ENCODE results near the gene MRPL33. TPM values are rescaled to one million over a fixed set of nuclear protein-coding genes. Genes with fewer than 3 reads are reported as not detected.

MRPL33 gene
- total RNA-seq, 4 donors from 2014 or later: 216 to 448 (median 360) TPM

DNA sequence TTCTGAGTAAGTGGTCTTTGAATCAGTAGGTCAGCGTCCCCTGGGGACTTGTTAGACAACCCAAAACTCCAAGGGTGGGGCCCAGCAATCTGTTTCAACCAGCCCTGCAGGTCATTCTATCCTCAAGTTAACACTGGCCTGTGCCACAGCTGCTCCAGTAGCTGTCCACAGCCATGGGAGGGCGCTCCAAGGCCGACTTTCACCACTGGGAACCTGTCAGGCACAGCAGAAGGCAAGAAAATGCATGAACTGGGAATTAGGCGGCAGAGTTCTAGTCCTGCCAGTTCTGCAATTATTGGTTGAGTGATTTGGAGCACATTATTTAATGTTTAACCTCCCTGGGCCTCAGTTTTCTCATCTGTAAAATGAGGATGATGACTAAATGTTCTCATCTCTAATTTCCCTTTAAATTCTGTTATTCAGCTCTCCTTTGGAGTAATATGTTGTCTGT is 17.4 kb upstream of the MRPL33 start:
- 33% methylated on average over 1 of the region's 4 CpGs; no CpG with 5 or more reads in 1 of the 2 donors for WGBS, 2 donors (ENCODE audit: low coverage in 1 of 2)
- H3K9me3 ChIP-seq: peaks cover 0 to under 1% (median 0%) of the 10 kb centered on the region in 3 donors
- H3K27me3 ChIP-seq: no peaks in the 10 kb centered on the region
- H3K4me1 ChIP-seq: peaks cover 0 to 6% (median 0%) of the 10 kb centered on the region in 3 donors
- no peak overlapping the region for H3K27ac ChIP-seq
- H3K36me3 ChIP-seq: no peaks in the 10 kb centered on the region
- ATAC-seq: peak; percentile 82
- H3K4me3 ChIP-seq: no peak overlapping the region
- TF ChIP-seq POLR2A (IDR thresholded peaks at IDR 0.05) (no peak), CTCF (IDR thresholded peaks at IDR 0.05) (peak; percentile 44 to 87 (median 72))

DNA sequence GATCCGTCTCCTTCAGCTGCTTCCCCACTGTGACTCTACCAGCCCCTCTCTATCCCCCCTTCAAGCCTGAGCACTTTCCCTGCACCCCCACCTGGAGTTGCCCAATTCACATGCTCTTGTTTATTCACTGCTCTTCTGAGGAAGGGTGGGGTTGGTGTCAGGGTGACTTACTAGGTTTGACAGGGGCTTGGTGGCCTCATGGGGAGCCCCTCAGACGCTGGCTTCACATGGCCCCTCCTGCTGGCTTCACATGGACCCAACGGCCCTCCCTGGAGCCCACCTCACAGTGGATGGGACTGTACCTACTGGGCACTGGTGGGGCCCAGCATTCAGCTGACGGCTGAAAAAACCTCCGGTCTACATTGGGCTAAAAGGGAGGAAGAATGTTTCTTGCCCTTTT is 16.7 kb upstream of the MRPL33 start:
- ATAC-seq: no peak
- no peaks in the 10 kb centered on the region for H3K27me3 ChIP-seq
- no peaks in the 10 kb centered on the region for H3K9me3 ChIP-seq
- H3K27ac ChIP-seq: no peak overlapping the region
- no peak overlapping the region for H3K4me3 ChIP-seq
- no peak for TF ChIP-seq POLR2A (IDR thresholded peaks at IDR 0.05)
- no peak for TF ChIP-seq POLR2AphosphoS5 (IDR thresholded peaks at IDR 0.05)
- no peak for TF ChIP-seq CTCF (IDR thresholded peaks at IDR 0.05)
- TF ChIP-seq EP300 (IDR thresholded peaks at IDR 0.05): no peak
- 89 to 100% methylated on average over 1 to 4 of the region's 5 CpGs for WGBS, 2 donors (ENCODE audit: low coverage in 1 of 2)
- no peaks in the 10 kb centered on the region for H3K36me3 ChIP-seq
- peaks cover 0 to 6% (median 0%) of the 10 kb centered on the region in 3 donors for H3K4me1 ChIP-seq

GRCh38 chr2:27756091-27756490 is 15.4 kb upstream of the MRPL33 start:
- Histone ChIP-seq H3K9me3 (no peaks in the 10 kb centered on the region), H3K27ac (no peak overlapping the region), H3K4me1 (peaks cover 0 to 6% (median 0%) of the 10 kb centered on the region in 3 donors), H3K27me3 (no peaks in the 10 kb centered on the region), H3K4me3 (no peak overlapping the region), H3K36me3 (no peaks in the 10 kb centered on the region)
- WGBS, 2 donors (ENCODE audit: low coverage in 1 of 2): 40% methylated on average over 1 of the region's 3 CpGs; no CpG with 5 or more reads in 1 of the 2 donors
- ATAC-seq: no peak
- TF ChIP-seq EP300 (IDR thresholded peaks at IDR 0.05) (no peak), POLR2AphosphoS5 (IDR thresholded peaks at IDR 0.05) (no peak), CTCF (IDR thresholded peaks at IDR 0.05) (no peak), POLR2A (IDR thresholded peaks at IDR 0.05) (no peak)

- peak; percentile 73 for ATAC-seq
- no peaks in the 10 kb centered on the region for H3K9me3 ChIP-seq
- no peak overlapping the region for H3K27ac ChIP-seq
- WGBS, 2 donors (ENCODE audit: low coverage in 1 of 2): 60 to 67% methylated on average over 1 to 3 of the region's 8 CpGs
- H3K36me3 ChIP-seq: no peaks in the 10 kb centered on the region
- peaks cover 0 to 6% (median 0%) of the 10 kb centered on the region in 3 donors for H3K4me1 ChIP-seq
- H3K27me3 ChIP-seq: no peaks in the 10 kb centered on the region
- TF ChIP-seq POLR2AphosphoS5 (IDR thresholded peaks at IDR 0.05) (no peak), CTCF (IDR thresholded peaks at IDR 0.05) (no peak), POLR2A (IDR thresholded peaks at IDR 0.05) (no peak), EP300 (IDR thresholded peaks at IDR 0.05) (no peak)
- H3K4me3 ChIP-seq: no peak overlapping the region
Measured at GRCh38 chr2:27756544-27757498, 14.7 kb upstream of the MRPL33 start.

Data from gastroesophageal sphincter (tissue), 4 donors.